IPS-NIHi7 (cell line): ENCODE data around the gene FAM131C.

Experiments
- DNase-seq: peaks from one replicate; pipeline ENCODE4 v3.0.0; 2012; ENCODE audit warnings: mixed read lengths; ENCODE audit errors: extremely low spot score

FAM131C gene

DNA sequence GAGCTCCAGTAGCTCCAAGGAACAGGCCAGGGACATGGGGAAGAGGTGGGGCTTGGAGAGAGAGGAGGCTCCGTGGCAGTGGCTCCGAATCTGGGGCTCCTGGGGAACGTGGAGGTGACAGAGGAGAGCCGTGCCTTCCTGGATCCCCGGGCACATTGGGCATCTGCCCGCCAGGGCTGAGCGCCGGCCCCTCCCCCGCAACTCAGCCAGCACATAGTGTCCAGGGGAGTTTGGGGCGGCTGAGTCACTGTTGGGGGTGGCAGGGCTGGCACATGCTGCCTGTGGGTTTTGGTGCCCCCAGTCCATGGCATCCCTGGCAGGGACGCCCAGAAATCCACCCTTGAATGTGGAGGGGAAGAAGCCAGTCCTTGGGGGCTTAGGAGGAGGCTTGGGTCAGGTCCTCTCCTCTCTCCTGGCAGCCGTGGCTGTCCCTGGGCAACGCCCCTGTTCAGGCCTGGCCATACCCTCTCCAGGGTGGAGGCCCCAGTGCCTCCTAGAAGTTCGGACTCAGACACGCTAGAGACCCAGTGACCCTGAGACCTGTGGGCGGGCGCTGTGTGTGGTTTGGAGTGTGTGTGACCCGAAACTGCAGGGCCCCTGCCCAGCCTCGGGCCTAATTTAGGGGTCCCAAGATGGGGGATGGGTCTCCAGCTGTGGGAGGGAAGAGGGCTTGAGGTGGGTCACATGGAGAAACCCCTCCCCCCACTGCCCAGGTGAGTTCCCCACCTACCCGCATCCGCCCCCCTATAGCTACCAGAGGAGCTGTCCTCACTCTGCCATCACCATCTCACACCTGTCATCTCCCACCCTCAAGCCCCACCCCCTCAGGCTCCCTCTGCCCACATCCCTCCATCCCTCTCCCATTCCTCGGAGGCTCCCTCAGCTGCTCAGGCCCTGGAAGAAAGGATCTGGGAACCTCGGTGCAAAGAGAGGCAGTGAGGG lies 57.2 kb downstream of the FAM131C start:
- DNase-seq = no peak

DNA sequence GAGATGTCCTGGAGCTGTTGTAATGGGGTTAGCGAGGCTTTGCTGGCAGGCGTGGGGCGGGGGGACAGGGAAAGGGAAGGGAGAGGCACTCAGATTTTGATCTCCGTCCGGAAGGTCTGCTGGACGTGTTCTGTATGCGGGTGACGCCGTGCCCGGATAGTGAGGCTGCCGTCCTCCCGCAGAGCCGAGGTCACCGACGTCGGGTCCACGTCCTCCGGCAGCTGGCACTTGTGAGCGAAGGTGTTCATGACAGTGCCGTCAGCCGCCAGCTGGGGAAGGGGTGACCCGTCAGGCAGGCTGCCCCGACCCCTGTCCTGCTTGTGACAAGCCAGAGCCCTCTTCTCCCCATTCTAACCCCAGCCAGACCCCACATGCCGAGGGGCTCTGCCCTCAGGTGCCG lies 58.0 kb downstream of the FAM131C start:
- DNase-seq = no peak

DNA sequence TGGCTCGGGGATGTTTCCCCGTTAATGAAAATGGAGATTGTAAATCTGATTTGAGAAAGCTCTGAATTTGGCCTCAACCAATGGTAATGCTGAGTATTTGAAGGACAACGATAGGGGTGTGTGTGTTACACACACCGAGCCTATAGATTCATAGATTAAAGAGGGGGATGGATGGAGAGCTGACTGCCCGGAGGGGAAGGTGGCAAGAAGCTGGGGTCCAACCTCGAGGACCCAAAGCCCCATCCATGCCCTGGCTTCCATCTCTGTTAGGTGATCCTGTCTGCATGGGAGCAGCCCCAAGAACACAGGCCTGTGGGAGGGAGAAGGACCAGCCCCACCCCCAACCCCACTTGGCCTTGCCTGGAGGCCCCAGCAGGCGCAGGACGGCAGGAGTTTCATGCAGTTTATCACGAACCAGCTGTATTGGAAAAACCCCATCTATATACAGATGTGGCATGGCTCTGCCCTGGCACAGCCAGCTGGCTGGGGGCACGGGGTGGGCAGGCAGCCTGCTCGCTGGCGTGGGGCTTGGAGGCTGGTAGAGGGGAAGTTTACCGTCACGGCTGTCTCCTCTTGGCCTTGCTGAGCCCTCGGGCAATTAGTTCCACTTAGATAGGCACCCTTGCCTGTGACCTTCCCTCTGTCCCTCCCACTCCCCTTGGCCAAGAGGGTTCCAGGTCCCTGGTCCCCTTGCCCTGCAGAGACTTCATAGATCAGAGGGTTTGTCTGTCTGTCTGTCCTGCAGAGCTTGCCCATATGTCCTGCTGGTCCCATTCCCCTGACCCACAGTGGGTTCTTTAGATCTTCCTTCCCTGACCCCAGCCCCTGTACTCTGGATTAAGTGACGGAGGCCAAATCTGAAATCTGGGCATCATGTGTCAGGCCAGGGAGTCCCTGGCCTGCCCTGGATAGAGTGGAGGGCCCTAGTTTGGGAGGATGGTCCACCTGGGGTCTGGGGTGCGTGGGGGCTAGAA lies 58.7 kb downstream of the FAM131C start:
- no peak for DNase-seq

- DNase-seq = no peak
Measured at GRCh38 chr1:16013908-16014258, 59.6 kb downstream of the FAM131C start.

GRCh38 chr1:16013220-16013907 lies 60.1 kb downstream of the FAM131C start:
- peak; percentile 89 for DNase-seq

- peak; percentile 87 for DNase-seq
Measured at GRCh38 chr1:16012590-16013219, 60.7 kb downstream of the FAM131C start.

GRCh38 chr1:16011936-16012589 lies 61.4 kb downstream of the FAM131C start:
- DNase-seq = no peak

- DNase-seq = no peak
Measured at GRCh38 chr1:16010837-16011236, 62.6 kb downstream of the FAM131C start.

DNA sequence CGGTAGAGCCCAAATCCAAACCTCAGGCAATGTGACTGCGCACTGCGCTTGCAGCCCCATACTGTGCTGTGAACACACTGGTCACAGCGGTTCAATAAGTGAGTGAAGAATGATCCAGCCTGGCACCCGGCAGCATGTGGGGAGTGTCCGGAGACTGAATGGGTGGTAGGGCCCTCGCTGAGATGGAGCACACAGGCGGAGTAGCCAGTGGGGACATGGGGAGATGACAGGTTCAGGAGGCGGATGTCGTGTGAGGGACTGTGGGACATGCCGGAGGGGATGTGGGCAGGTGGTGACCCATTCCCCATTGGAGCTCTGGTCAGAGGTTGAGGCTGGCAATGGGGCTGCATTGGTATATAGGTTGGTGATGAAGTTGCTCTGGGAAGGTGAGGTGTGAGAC lies 63.8 kb downstream of the FAM131C start:
- no peak for DNase-seq

DNA sequence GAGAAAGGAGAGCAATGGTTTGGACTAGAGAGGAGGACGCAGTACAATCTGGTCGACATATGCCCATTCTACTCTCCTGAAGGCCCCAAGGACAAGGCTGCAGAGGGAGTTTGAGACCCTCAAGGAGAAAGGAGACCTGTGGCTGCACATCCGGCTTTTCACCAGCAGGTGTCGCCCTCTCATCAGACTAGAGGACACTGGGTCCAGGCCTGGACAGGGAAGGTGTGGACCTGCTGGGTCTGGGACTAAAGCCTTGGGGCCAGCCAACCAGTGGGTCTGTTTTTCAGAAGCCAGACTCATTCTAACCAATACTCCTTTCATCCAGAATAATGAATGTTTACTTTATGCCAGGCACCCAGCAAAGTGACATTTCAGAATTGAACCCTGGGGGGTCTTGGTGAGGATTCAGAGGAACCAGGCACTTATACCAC lies 64.4 kb downstream of the FAM131C start:
- peak; percentile 85 for DNase-seq
